DND-41 (cell line): ENCODE measurements around the gene FBXW12.

ENCODE experiments used
- ATAC-seq: fragments of 200-7000 bp; cut with Tn5 transposase; 3 replicates; pipeline ENCODE4 v1.9.1; 2021; ENCODE audit warnings: low read depth; ENCODE audit not compliant: insufficient read depth
- DNase-seq: peaks from one replicate; pipeline ENCODE4 v3.0.0-alpha.2; 2020
- H2AFZ ChIP-seq: 2 replicates; pipeline ENCODE4 v1.6.0; 2012; ENCODE audit warnings: low read depth, low read length
- H3K27ac ChIP-seq: 2 replicates; pipeline ENCODE4 v1.5.1; 2012; ENCODE audit warnings: low read length, inconsistent platforms
- H3K27me3 ChIP-seq: fragments of 200-600 bp; sonication (generic); 2 replicates; pipeline ENCODE4 v1.6.0; 2012; ENCODE audit warnings: low read length, mild to moderate bottlenecking, inconsistent platforms; ENCODE audit not compliant: insufficient read depth, poor library complexity
- H3K36me3 ChIP-seq: 2 replicates; pipeline ENCODE4 v1.5.1; 2012; ENCODE audit warnings: low read length, inconsistent platforms; ENCODE audit not compliant: insufficient read depth
- H3K4me1 ChIP-seq: 2 replicates; pipeline ENCODE4 v1.5.1; 2012; ENCODE audit warnings: mild to moderate bottlenecking, low read length; ENCODE audit not compliant: insufficient read depth
- H3K4me2 ChIP-seq: 2 replicates; pipeline ENCODE4 v1.6.0; 2012; ENCODE audit warnings: mild to moderate bottlenecking, moderate library complexity, low read length, inconsistent platforms; ENCODE audit not compliant: insufficient read depth
- H3K4me3 ChIP-seq, 2 experiments: fragments of 200-600 bp in 1 of 2; shearing (Covaris generic) in 1 of 2; 2 replicates each; pipeline ENCODE4 v1.5.1; 2012 to 2016; ENCODE audit warnings: inconsistent platforms in 2 of 2, low read length in 2 of 2, mild to moderate bottlenecking in 2 of 2, low read depth in 1 of 2, moderate library complexity in 1 of 2
- H3K79me2 ChIP-seq: 2 replicates; pipeline ENCODE4 v1.6.0; 2012; ENCODE audit warnings: low read length, inconsistent platforms; ENCODE audit not compliant: insufficient read depth
- H3K9ac ChIP-seq: 2 replicates; pipeline ENCODE4 v1.6.0; 2012; ENCODE audit warnings: low read depth, mild to moderate bottlenecking, inconsistent platforms, low read length, moderate library complexity
- H3K9me3 ChIP-seq: 2 replicates; pipeline ENCODE4 v1.5.1; 2012; ENCODE audit warnings: low read length, moderate library complexity, mild to moderate bottlenecking, inconsistent platforms; ENCODE audit not compliant: insufficient read depth, severe bottlenecking
- H4K20me1 ChIP-seq: 2 replicates; pipeline ENCODE4 v1.6.0; 2012; ENCODE audit warnings: low read length; ENCODE audit not compliant: insufficient read depth
- EZH2 ChIP-seq: IDR thresholded peaks from 3 replicates; pipeline ENCODE4 v1.6.1; 2012; ENCODE audit warnings: borderline replicate concordance, low read depth, mild to moderate bottlenecking, moderate library complexity, low read length, inconsistent platforms; ENCODE audit not compliant: severe bottlenecking
- TF ChIP-seq, protein P1 (sequence below): IDR thresholded peaks from 2 replicates; pipeline ENCODE4 v1.5.1; 2012; ENCODE audit warnings: borderline replicate concordance, low read length, moderate library complexity, mild to moderate bottlenecking; ENCODE audit not compliant: poor library complexity, severe bottlenecking; ENCODE audit errors: extremely low read depth

The FBXW12 gene

GRCh38 chr3:48405971-48406370 is 34.0 kb downstream of the FBXW12 start:
- no peak for ATAC-seq
- Histone ChIP-seq H3K4me3 (no peak overlapping the region), H3K79me2 (no peaks in the 10 kb centered on the region), H3K27me3 (no peaks in the 10 kb centered on the region), H3K36me3 (no peaks in the 10 kb centered on the region), H4K20me1 (peaks cover 6% of the 10 kb centered on the region; the same call in 1 of the 2 replicates), H3K9ac (no peak overlapping the region), H3K27ac (no peak overlapping the region), H2AFZ (no peak overlapping the region), H3K4me1 (no peaks in the 10 kb centered on the region), H3K9me3 (no peaks in the 10 kb centered on the region), H3K4me2 (no peak overlapping the region)
- no peak for TF ChIP-seq EZH2
- no peak for DNase-seq

DNA sequence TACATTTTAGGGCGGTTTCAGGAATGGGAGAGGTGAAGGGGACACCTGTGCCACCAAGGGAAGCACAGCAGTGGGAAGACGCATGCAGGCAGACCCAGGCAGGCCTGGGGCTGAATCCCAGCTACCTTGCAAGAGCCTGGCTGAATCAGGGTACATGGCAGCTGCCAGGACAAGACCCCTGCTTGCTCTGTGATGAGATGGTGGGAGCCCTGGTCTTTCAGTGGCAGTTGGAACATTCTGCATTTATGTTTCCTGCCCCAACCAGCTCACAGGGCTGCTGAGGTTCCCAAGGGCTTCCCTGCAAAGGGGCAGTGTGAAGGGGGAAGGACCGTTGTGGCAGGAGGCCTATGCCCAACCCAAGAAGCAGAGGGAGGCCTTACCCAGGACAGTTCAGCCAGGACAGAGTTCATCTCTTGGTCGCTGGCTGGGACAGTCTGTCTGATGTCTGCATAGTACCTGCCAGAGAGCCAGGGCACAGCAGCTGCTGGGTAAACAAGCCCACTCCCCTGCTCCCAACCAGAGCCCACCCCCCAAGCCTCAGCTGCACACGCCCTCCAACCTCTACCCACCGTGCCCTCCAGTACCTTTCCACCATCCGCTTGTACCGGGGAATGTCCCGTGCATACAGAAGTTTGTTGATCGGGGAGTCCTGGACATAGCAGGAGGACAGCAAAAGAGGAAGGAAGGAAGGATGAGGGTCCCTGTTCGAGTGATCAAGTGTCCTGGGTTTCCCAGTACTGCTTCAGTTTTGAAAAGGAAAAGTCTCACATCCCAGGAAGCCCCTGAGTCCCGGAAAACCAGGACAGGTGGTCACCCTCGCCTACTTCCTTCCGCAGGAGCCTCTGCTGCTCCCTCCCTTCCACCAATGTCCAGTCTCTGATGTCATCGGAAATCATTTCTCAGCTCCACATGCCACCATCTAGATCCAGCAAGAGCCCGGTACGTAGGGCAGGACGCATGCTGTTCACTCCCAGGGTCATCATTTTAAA is 34.7 kb downstream of the FBXW12 start:
- H3K36me3 ChIP-seq, result no peaks in the 10 kb centered on the region
- no peak overlapping the region for H3K4me3 ChIP-seq
- ATAC-seq, result no peak
- peak; percentile 1 for DNase-seq
- H3K4me2 ChIP-seq, result no peak overlapping the region
- no peaks in the 10 kb centered on the region for H3K4me1 ChIP-seq
- no peaks in the 10 kb centered on the region for H3K79me2 ChIP-seq
- no peak overlapping the region for H2AFZ ChIP-seq
- no peak for TF ChIP-seq EZH2
- TF ChIP-seq, protein P1, sequence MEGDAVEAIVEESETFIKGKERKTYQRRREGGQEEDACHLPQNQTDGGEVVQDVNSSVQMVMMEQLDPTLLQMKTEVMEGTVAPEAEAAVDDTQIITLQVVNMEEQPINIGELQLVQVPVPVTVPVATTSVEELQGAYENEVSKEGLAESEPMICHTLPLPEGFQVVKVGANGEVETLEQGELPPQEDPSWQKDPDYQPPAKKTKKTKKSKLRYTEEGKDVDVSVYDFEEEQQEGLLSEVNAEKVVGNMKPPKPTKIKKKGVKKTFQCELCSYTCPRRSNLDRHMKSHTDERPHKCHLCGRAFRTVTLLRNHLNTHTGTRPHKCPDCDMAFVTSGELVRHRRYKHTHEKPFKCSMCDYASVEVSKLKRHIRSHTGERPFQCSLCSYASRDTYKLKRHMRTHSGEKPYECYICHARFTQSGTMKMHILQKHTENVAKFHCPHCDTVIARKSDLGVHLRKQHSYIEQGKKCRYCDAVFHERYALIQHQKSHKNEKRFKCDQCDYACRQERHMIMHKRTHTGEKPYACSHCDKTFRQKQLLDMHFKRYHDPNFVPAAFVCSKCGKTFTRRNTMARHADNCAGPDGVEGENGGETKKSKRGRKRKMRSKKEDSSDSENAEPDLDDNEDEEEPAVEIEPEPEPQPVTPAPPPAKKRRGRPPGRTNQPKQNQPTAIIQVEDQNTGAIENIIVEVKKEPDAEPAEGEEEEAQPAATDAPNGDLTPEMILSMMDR, result no peak
- H3K27me3 ChIP-seq, result no peaks in the 10 kb centered on the region
- no peaks in the 10 kb centered on the region for H3K9me3 ChIP-seq
- no peak overlapping the region for H3K27ac ChIP-seq
- H4K20me1 ChIP-seq, result peaks cover 7% of the 10 kb centered on the region; the same call in 1 of the 2 replicates
- H3K9ac ChIP-seq, result no peak overlapping the region

DNA sequence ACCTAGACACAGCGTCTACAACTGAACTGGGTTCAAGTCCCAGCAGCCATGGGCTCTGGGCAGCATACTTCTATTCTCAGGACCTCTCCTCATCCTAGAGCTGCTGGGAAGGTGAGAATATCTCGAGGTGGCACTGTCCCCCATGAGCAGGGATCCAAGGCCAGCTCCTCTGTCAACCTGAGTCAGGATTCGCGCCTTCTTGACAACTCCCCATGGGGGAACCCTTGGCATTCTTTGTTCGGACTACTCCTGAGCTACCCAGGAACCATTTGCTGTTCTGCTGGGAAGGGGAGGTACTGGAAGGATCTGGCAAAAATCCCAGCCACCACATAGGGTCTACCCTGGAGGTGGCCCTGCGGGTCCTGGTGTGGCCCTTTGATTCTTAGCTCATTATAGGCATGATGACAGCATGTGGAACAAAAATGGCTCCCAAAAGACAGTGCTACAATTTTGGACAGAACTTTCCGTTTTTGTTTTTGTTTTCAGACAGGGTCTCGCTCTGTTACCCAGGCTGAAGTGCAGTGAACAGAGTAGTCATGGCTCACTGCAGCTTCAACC is 35.6 kb downstream of the FBXW12 start:
- Histone ChIP-seq H3K27ac (no peak overlapping the region), H3K79me2 (no peaks in the 10 kb centered on the region), H3K36me3 (no peaks in the 10 kb centered on the region), H3K4me1 (no peaks in the 10 kb centered on the region), H4K20me1 (peaks cover 8% of the 10 kb centered on the region; the same call in 1 of the 2 replicates), H2AFZ (no peak overlapping the region), H3K27me3 (no peaks in the 10 kb centered on the region), H3K9me3 (no peaks in the 10 kb centered on the region), H3K4me2 (no peak overlapping the region), H3K4me3 (no peak overlapping the region), H3K9ac (no peak overlapping the region)
- DNase-seq (no peak), ATAC-seq (no peak)
- no peak for TF ChIP-seq EZH2
- TF ChIP-seq, protein P1, result no peak

GRCh38 chr3:48408823-48409281 is 36.8 kb downstream of the FBXW12 start:
- no peak for DNase-seq
- Histone ChIP-seq H3K9ac (no peak overlapping the region), H3K27me3 (no peaks in the 10 kb centered on the region), H3K9me3 (no peaks in the 10 kb centered on the region), H3K4me1 (no peaks in the 10 kb centered on the region), H3K79me2 (no peaks in the 10 kb centered on the region), H3K36me3 (no peaks in the 10 kb centered on the region), H3K27ac (no peak overlapping the region), H3K4me2 (no peak overlapping the region), H2AFZ (no peak overlapping the region), H3K4me3 (no peak overlapping the region), H4K20me1 (peaks cover 8% of the 10 kb centered on the region; the same call in 1 of the 2 replicates)
- TF ChIP-seq EZH2, result no peak
- TF ChIP-seq, protein P1, result peak; percentile 36
- no peak for ATAC-seq
